Measurements from ENCODE around the gene TEX2. TPM values are rescaled to one million over a fixed set of nuclear protein-coding genes. Genes with fewer than 3 reads are reported as not detected.

TEX2 gene
- total and polyA plus RNA-seq, 2 experiments from 2014 or later: 7.5 to 17.7 TPM

DNA sequence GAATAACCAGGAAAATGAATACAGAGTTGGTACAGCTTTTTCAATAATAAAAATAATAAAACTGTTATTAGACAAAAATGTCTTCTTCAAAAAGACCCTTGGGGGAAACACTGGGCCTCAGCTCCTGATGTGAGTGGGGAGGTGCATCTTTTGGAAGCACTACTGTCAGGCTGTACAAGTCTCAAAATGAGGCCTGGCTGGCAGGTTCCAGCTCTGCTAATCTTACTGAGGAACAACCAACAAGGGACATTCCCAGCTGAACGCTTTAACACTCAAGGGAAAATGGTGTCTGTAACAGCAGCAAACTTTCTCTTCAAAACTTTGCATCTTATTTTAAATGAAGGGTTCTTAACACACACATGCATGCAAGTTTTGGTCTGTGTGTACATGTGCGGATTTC, 19.7 kb downstream of the TEX2 start:
- H3K36me3 Mint-ChIP-seq (ENCODE audit: low read depth): no peaks in the 10 kb centered on the region
- Histone ChIP-seq H3K4me2 (no peak overlapping the region), H2AFZ (no peak overlapping the region), H3K36me3 (ENCODE audit: insufficient read depth) (no peaks in the 10 kb centered on the region), H3K79me2 (replicated peaks; ENCODE audit: insufficient read depth) (peaks cover 41% of the 10 kb centered on the region), H3K4me3 (no peak overlapping the region), H3K4me1 (ENCODE audit: insufficient read depth) (no peaks in the 10 kb centered on the region), H4K20me1 (replicated peaks; ENCODE audit: insufficient read depth) (0 out of 2 replicates have a peak, but pooled peaks cover 7% of the 10 kb centered on the region), H3K27me3 (ENCODE audit: insufficient read depth) (no peaks in the 10 kb centered on the region), H3F3A (replicated peaks; ENCODE audit: low read depth) (no peaks in the 10 kb centered on the region), H3K9me2 (ENCODE audit: insufficient read depth) (no peaks in the 10 kb centered on the region), H3K27ac (ENCODE audit: low read depth) (no peak overlapping the region)
- no peak for TF ChIP-seq POLR2AphosphoS5 (IDR thresholded peaks at IDR 0.05; ENCODE audit: low read depth)
- TF ChIP-seq JUNB (IDR thresholded peaks at IDR 0.05; ENCODE audit: unreplicated experiment): no peak
- no peak for TF ChIP-seq ZNF114 (CRISPR knock-in tag; IDR thresholded peaks at IDR 0.05)
- TF ChIP-seq STAT1 (IDR thresholded peaks at IDR 0.05; ENCODE audit: unreplicated experiment): no peak
- no peak for TF ChIP-seq EZH2 (IDR thresholded peaks at IDR 0.05; ENCODE audit: low read depth, unreplicated experiment)
- no peak for TF ChIP-seq ETS1 (IDR thresholded peaks at IDR 0.05)
- TF ChIP-seq, protein P1, sequence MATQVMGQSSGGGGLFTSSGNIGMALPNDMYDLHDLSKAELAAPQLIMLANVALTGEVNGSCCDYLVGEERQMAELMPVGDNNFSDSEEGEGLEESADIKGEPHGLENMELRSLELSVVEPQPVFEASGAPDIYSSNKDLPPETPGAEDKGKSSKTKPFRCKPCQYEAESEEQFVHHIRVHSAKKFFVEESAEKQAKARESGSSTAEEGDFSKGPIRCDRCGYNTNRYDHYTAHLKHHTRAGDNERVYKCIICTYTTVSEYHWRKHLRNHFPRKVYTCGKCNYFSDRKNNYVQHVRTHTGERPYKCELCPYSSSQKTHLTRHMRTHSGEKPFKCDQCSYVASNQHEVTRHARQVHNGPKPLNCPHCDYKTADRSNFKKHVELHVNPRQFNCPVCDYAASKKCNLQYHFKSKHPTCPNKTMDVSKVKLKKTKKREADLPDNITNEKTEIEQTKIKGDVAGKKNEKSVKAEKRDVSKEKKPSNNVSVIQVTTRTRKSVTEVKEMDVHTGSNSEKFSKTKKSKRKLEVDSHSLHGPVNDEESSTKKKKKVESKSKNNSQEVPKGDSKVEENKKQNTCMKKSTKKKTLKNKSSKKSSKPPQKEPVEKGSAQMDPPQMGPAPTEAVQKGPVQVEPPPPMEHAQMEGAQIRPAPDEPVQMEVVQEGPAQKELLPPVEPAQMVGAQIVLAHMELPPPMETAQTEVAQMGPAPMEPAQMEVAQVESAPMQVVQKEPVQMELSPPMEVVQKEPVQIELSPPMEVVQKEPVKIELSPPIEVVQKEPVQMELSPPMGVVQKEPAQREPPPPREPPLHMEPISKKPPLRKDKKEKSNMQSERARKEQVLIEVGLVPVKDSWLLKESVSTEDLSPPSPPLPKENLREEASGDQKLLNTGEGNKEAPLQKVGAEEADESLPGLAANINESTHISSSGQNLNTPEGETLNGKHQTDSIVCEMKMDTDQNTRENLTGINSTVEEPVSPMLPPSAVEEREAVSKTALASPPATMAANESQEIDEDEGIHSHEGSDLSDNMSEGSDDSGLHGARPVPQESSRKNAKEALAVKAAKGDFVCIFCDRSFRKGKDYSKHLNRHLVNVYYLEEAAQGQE (IDR thresholded peaks at IDR 0.05; ENCODE audit: unreplicated experiment): no peak
- no peak for TF ChIP-seq NANOG (IDR thresholded peaks at IDR 0.05; ENCODE audit: borderline replicate concordance)
- ATAC-seq (no peak), DNase-seq (ENCODE audit: low spot score) (no peak)
- no peaks in the 10 kb centered on the region for H3K27me3 Mint-ChIP-seq (ENCODE audit: insufficient read depth, low read depth, poor library complexity)
- H3K27ac Mint-ChIP-seq: no peak overlapping the region
- H3K4me1 Mint-ChIP-seq: peaks cover 11% of the 10 kb centered on the region
- no peak overlapping the region for H3K4me3 Mint-ChIP-seq
- no peaks in the 10 kb centered on the region for H3K9me3 Mint-ChIP-seq

GRCh38 chr17:64242633-64243032, 20.4 kb downstream of the TEX2 start:
- H3K9me3 Mint-ChIP-seq: no peaks in the 10 kb centered on the region
- no peaks in the 10 kb centered on the region for H3K9me2 ChIP-seq (ENCODE audit: insufficient read depth)
- H3K27ac ChIP-seq (ENCODE audit: low read depth): no peak overlapping the region
- no peak overlapping the region for H3K4me3 ChIP-seq
- ATAC-seq (no peak), DNase-seq (ENCODE audit: low spot score) (no peak)
- H3K4me1 Mint-ChIP-seq: peaks cover 13% of the 10 kb centered on the region
- no peak overlapping the region for H3K4me3 Mint-ChIP-seq
- H4K20me1 ChIP-seq (replicated peaks; ENCODE audit: insufficient read depth): peaks cover 4% of the 10 kb centered on the region; the same call in 1 of the 2 replicates
- H3K27me3 Mint-ChIP-seq (ENCODE audit: insufficient read depth, low read depth, poor library complexity): no peaks in the 10 kb centered on the region
- peaks cover 42% of the 10 kb centered on the region for H3K79me2 ChIP-seq (replicated peaks; ENCODE audit: insufficient read depth)
- H3K27ac Mint-ChIP-seq: no peak overlapping the region
- H3K4me2 ChIP-seq: no peak overlapping the region
- no peaks in the 10 kb centered on the region for H3K4me1 ChIP-seq (ENCODE audit: insufficient read depth)
- H3F3A ChIP-seq (replicated peaks; ENCODE audit: low read depth): no peaks in the 10 kb centered on the region
- H3K27me3 ChIP-seq (ENCODE audit: insufficient read depth): no peaks in the 10 kb centered on the region
- no peaks in the 10 kb centered on the region for H3K36me3 Mint-ChIP-seq (ENCODE audit: low read depth)
- H3K36me3 ChIP-seq (ENCODE audit: insufficient read depth): no peaks in the 10 kb centered on the region
- H2AFZ ChIP-seq: no peak overlapping the region
- no peak for TF ChIP-seq STAT1 (IDR thresholded peaks at IDR 0.05; ENCODE audit: unreplicated experiment)
- no peak for TF ChIP-seq EZH2 (IDR thresholded peaks at IDR 0.05; ENCODE audit: low read depth, unreplicated experiment)
- no peak for TF ChIP-seq NANOG (IDR thresholded peaks at IDR 0.05; ENCODE audit: borderline replicate concordance)
- no peak for TF ChIP-seq POLR2AphosphoS5 (IDR thresholded peaks at IDR 0.05; ENCODE audit: low read depth)
- TF ChIP-seq, protein P1 (IDR thresholded peaks at IDR 0.05; ENCODE audit: unreplicated experiment): no peak
- TF ChIP-seq ETS1 (IDR thresholded peaks at IDR 0.05): no peak
- no peak for TF ChIP-seq CTCF (conservative IDR thresholded peaks at IDR 0.05; ENCODE audit: low read depth in 2 of 2)
- no peak for TF ChIP-seq ZNF331 (CRISPR knock-in tag; IDR thresholded peaks at IDR 0.05; ENCODE audit: low read depth)
- TF ChIP-seq JUNB (IDR thresholded peaks at IDR 0.05; ENCODE audit: unreplicated experiment): no peak
- no peak for TF ChIP-seq CREB1 (CRISPR knock-in tag; IDR thresholded peaks at IDR 0.05; ENCODE audit: low read depth)
- no peak for TF ChIP-seq ZNF114 (CRISPR knock-in tag; IDR thresholded peaks at IDR 0.05)
- no peak for TF ChIP-seq EZH2phosphoT487 (IDR thresholded peaks at IDR 0.05; ENCODE audit: unreplicated experiment)
